GM21526 (cell line): ENCODE measurements around the gene FLNC.
A peak's percentile ranks its signal among the peaks of the same experiment; 100 is the strongest.

Experiments used
- ATAC-seq: cut with Tn5 transposase; IDR thresholded peaks from one replicate; pipeline ENCODE4 v1.9.1; 2021; ENCODE audit warnings: moderate library complexity; ENCODE audit not compliant: unreplicated experiment, low FRiP score

FLNC gene

DNA sequence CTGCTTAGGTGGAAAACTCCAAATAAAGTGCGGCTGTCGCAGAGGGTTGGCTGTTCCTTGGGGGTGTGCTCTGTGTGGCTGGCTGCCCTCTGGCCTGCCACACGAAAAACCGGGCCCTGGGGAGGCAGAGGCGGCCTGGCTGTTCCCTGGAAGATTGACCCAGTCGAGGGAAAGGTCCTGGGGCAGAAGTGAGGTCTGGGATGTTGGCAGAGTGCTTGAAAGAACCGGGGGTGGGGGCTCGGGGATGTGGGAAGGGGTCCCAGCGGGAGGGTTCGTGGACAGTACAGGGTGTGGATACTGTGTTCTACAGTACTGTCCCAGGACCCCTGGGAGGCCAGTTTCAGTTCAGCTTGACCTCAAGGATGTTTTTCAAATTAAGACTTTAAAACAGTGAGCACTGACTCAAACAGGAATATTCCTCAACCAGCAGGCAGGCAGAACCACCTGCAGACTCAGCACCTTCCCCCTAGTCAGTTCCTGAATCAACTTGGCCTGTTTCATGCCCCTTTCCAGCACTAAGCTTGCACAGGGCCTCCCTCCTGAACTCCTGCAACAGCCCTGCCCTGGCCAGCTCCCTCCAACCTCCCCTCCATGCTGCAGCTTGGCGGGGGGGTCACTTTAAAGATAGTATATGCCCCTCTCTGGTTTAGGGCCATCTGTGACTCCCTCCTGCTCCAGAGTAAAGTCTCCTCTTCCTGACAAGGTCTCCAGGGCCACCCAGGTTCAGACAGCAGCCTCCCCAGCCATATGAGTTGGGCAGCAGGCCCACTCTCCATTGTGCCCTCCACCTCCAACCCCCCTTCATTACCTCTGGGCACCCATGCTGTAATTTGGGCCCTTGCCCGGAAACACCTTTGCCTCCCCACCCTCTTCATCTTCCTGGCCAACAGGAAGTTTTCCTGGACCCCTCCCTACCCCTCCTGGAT, 29.3 kb downstream of the FLNC start:
- no peak for ATAC-seq

DNA sequence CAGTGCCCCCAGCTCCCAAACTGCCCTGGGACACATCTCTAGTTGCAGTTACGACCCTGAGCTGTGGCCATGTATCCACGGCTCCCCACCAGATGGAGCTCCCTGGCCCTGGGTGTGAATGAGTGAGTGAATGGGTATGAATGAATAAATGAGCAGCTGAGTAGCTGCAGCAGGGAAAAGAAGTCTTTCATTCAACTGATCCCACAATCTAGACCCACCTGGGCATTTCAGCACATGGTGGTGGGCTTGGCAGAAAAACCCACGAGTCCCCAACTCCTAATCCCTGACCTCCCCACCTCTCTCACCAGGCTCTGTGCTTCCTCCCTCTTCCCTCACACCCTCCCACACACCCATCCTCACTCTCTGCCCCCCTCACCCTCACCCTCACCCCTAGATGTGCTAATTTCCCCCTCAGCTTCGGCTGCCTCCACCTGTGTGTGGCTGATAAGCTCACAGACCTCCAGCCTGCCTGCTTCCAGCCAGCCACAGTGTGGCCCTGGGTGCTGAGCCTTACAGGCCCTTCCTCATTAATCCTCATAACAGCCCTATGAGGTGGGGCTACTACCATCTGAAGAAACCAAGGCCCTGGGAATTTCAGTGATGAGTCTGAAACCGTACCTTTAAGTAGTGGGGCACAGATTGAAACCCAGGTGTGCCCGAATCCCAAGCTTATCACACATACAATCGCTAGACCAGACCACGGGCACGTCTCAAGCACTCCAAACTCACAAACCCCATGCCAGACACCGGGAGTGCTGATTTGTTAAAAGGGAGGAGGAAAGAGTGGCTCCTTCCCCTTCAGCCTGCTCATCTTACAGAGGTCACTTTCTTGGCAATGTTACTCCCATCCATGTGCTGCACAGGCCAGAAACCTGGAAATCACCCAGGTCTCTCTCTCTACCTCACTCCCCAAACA, 30.2 kb downstream of the FLNC start:
- ATAC-seq: no peak

DNA sequence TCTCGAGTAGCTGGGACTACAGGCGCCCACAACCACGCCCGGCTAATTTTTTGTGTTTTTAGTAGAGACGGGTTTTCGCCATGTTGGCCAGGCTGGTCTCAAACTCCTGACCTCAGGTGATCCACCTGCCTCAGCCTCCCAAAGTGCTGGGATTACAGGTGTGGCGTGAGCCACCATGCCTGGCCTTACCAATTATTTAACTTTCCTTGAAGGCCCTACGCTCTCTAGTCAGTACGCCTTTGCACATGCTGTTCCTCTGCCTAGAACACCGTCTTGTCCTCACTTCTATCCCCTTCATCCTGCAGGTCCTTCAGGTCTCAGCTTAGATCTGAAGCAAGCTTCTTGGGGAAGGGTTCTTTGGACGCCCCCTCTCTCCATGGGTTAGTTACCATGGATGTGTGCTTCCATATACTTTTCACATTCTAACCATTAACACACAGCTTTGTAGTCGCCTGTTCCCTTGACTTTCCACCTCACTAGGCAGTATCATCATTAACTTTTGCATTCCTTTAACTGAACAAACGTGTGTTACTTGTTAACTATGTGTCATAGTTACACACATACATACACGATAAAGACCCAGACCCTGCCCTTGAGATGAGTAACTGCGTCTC, 31.9 kb downstream of the FLNC start:
- ATAC-seq: no peak

DNA sequence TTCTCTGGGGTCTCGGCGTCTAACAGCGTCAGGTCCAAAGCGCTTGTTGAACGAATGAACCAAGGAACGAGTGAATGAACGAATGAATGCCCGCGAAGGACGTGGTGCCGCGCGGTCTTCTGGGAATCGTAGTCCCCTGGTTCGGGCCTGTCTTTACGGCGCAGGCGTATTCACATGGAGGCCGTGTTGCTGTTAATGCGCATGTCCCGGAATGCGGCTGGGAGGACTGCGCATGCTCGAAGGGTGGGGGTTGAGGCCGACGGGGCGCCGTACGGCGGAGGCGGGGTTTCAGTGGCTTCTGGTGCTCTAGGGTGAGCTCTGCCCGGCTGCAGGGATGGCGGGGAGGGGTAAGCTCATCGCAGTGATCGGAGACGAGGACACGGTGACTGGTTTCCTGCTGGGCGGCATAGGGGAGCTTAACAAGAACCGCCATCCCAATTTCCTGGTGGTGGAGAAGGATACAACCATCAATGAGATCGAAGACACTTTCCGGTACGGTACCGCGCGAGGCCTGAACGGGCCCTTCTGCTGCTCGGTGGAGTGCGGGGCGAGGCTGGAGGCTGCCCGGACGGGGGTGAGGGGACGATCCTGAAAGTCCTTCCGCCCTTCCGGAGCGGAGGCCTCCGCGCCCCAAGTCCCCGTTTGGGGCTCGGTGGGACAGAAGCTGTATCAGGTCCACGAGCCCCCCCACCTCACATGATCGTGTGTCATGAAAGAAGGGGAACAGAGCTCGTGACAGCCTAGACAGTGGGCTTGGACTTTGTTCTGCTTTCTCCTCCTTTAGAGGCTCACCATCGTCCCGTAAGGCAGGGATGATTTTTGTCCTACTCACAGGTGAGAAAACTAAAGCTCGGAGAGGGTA, 32.6 kb downstream of the FLNC start, which contains the start of gene ATP6V1F:
Gene ATP6V1F (plus strand): TSS at position 286 of the 862 bp plus-strand sequence. CDS start 49 bp downstream, at position 335.
- peak; percentile 73 for ATAC-seq

DNA sequence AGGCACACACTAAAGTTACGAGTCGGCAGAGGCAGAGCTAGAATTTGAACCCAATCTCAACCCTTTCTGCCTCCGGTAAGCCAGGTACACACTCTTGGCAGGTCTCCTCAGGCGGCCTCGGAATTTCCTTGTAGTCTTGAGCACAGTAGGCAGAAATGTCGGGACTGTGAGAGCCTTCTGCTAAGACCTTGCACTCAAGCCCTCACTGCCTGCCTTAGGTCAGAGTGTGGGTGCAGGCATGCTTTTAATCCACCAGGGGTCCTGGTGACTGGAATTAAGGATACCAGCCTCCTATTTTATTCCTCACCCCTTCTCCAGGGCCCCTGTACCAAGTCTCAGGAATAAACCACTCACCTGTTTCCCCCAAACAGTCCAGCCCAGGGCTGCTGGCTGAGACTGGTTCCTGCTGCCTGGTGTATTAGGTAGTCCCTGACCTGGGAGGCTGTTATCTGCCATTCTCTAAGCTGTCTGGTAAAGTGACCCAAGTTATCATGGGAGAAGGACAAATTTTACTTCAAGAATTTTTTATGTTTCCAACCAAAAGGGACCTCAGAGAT, 33.3 kb downstream of the FLNC start:
- ATAC-seq: peak; percentile 41

DNA sequence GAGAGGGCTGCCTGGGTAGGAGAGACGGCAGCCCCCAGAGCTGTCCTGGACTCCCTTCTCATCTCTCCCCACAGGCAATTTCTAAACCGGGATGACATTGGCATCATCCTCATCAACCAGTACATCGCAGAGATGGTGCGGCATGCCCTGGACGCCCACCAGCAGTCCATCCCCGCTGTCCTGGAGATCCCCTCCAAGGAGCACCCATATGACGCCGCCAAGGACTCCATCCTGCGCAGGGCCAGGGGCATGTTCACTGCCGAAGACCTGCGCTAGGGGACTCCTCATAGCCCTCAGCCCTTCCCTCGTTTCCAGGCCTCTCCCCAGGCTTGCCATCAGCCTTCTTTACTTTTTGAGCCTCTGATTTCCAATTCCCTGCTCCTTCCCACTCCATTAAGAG, 35.1 kb downstream of the FLNC start:
- no peak for ATAC-seq

DNA sequence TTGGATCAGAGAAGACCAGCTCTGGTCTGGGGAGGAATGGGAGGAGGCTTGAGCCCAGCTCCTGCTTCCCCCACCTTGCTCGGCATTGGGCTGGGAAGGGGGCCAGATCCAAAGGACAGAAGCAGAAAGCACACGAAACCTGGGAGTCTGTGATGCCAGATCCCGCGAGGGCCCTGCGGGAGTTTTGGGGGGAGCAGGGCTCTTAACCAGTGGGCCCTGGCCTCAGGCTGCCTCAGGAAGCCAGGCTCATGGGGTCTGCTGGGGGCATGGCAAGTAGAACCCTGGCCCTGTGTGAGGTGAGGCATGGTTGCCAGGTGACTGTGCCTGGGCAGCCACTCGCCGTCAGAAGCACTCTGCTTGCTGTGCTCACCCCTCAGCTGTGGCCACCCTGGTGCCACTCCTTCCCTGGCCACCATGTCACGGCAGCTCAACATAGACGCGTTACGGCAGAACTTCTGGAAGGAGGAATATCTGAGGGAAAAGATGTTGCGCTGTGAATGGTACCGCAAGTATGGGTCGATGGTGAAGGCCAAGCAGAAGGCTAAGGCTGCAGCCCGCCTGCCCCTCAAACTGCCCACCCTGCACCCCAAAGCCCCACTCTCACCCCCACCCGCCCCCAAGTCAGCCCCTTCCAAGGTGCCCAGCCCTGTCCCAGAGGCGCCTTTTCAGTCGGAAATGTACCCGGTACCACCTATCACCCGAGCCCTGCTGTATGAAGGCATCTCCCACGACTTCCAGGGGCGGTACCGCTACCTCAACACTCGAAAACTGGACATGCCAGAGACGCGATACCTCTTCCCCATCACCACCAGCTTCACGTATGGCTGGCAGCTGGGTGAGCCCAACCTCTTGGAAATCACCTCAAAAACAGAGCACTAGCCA, 36.0 kb downstream of the FLNC start:
- no peak for ATAC-seq

DNA sequence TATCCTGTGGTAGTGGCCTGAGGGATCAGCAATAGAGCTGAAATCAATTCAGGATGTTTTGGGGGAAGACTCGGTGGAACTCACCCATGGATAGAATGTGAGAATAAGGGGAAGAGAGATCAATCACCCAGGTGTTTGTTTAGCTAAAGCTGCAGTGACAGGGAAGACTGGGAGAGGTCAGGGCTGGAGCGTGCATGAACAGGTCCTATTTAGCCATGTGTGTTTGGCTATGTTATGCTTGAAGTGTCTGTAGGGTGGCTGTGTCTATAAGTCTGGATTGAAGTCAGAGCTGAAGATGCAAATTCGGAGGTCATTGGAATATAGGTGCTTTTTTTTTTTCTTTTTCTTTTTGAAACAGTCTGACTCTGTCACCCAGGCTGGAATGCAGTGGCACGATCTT, 37.0 kb downstream of the FLNC start:
- no peak for ATAC-seq

DNA sequence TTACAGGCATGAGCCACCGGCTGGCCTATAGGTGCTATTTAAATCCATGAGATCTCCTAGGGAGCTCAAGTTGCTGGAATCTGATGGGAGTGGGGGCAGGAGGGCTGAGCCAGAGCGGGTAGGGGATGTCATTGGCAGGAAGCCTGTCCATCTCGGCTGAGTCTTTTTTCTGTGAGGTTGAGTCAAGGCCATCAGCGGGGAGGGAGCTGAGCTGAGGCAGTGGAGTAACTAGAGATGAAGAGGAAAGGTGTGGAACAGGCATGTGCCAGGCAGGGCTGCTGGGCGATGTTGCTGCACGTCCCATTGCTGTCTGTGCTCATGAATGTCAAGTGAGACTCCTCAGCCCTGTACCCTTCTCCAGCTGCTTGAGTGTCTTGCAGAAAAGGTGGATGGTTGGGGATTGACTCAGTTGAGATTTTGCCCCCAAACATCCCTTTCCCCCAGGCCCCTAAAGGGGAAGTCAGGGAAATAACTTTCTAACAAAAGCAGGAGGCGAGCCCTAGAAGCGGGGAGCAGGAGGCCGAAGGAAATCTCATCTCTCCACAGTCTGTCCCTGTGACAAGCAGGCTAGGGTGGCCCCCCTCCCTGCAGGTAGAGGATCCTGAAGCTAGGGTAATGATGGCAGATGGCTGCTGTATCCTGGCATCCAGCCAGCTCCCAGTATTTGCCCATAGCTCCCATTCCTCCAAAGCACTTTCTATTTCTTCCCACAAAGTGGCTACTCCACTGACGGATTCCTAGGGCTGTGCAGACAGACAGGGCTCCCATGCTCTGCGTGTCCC, 37.8 kb downstream of the FLNC start:
- ATAC-seq: no peak

DNA sequence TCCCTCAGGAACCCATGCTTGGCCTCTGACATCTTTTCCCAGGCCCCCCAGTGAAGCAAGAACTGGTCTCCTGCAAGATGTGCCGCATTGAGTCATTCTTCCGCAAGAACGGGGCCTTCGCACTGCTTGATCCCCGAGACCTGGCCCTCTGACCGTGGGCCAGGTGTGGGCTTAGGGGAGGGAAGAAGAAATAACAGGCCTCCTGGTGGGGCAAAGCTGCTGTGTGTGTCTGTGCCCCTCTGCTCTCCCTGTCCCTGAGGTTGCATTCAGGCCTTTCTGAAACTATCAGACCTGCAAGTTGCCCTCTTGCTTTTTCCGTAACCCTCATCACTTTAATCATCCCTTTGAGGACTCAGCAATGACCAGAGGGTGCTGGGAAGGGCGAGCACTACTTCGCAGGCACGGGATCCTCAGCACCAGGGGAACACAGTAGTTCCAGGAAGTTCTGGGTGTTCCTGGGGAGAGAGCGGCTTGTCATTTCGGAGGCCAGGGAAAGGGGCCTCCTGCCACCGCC, 38.5 kb downstream of the FLNC start:
- no peak for ATAC-seq

DNA sequence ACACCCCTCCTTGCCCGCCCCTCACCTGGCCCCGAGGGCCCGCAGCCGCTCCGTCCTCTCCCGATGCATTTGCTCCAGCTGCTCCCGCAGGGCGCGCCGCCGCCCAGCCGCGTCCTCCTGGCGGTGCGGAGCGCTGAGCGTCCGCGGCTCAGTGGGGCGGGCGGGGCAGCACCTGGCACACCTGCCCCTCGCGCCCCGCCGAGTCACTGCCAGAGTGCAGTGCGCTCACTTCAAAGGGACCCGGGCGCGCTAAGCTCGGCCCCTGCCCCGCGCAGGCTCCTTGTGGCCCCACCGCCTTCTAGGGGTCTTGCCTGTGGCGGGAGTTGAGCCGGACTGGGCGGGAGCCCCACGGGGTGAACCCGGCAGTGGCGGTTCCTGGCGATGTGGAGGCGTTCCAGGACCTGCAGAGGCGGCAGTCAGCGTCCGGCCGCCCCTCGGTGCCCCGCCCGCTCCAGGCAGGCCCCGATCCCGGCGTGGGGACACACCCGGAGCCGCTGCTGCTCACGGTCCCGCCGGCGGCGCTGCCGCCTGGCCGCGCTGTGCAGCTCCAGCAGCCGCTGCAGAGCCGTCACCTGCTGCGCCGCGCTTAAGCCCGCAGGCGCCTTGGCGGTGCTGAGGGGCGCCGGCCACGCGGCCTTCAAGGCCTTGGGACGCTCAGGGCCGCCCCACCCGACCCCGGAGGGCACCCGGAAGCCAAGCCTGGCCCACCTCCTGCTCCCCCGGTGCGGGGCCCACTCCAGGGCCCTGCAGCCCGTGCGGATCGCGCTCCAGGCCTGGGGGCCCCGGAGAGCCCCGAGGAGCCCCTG, 39.1 kb downstream of the FLNC start:
- peak; percentile 49 for ATAC-seq

DNA sequence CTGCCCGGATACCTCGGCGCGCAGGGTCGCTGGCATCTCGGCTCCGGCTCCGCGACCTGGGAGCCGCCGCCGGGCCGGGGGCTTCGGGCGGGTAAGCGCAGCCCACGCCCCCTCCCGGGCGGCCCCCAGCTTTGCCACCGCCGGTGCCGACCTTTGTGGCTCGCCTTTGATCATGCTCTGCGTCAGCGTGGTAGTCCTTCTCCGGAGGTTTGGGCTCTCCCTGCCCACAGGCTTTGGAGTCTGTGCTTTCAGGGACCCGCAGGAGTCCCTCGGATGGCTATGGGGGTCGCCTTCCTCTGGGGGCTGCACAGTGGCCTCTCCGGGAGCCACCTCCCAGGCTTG, 39.7 kb downstream of the FLNC start:
- ATAC-seq: no peak

DNA sequence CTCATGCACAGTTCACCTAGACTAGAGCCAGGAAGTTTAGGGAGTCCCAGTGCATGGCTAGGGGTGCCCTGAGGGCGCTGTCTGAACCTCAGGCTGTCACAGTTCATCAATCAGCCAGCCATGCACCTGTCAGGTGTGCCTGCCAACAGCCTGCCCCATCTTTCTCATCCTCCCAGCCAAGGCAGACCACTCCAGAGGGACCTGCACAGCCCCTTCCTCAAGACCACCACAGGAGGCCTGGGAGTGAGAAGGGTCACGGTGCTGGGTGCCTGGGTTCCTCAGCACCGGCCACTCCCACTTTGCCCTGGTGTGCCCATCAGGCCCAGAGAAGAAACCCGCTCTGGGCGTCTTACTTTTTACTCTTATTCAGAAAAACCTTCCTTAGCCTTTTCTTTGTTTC, 40.8 kb downstream of the FLNC start:
- no peak for ATAC-seq

DNA sequence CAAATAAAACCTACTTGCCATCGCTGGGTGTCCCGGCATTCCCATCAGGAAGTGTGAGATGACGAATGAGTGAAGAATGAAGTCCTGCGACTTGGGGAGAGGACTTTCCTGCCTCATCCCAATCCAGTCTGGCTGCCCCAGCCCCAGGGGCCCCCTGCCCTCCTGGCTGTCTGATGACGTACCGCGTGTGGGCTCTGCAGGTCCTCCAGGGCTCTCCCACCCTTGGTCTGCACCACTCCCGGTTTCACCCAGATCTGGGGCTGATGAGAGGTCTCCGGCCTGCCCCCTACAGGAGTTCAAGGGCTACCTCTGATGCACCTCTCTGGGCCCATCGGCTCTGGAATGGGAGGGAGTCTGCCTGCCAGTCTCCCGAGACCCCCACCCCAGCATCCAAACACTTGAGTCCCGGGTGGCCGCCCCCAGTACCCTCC, 42.2 kb downstream of the FLNC start:
- no peak for ATAC-seq

DNA sequence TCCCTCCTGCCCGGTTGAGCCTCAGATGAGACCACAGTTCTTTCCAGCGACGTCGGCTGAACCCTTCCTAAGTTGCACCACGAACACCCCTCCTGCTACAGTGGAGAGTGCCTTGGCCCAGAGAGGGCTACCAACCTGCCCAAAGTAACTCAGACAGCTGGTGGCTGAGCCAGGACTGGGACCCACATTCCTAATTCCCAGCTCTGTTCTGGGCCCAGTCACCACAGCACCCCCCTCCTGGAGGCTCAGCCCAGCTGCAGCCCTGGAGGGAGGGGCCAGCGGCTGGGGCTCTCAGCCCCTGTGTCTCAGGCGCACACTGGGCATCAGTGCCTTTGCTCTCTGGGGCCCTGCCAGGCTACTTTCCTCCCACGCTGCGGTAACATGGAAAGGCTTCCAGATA, 43.0 kb downstream of the FLNC start:
- ATAC-seq: no peak

DNA sequence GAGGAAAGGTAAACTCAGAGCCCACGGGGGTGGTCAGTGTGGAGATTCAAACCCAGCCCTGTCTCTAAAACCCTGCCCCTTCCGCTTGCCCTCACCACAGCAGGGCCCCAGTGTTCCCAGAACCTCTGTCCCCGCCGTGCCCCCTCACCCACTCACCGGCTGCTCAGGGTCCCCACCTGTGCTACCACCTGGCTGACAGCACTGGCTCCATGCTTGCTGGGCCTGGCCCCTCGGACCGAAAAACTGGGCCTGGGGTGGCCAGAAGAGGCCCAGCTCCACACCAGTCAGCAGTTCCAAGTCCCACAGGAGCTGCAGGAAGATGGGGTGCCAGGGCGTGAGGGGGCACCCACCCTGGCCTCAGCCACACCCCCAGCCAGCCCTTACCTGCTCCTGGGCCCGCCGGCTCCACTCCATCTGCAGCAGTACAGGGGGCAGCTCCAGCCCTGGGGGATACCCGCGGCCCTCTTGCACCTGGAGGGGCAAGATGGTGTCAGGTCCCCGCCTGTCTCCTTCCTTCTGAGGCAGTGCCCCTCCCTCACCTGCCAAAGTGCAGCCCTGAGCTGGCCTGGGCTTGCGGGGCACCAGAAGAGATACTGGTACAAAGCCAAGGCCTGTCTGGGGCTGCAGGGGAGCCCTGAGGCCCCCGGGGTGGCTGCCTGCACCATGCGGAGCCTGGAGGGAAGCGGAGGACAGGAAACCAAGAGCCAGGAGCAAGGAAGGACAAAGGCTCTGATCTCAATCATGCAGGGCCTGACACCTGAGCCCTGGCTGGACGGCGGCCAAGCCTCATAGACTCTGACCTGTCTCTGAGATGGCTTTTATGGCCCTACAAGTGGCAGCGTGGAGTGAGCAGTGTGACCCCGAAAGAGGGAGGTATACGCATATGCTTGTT, 44.2 kb downstream of the FLNC start:
- ATAC-seq: no peak
